Measurements from ENCODE around the gene FAM98B. TPM values are rescaled to one million over a fixed set of nuclear protein-coding genes. Genes with fewer than 3 reads are reported as not detected.

Gene FAM98B
- total RNA-seq, 6 experiments from 2014 or later, result 30.8 to 44.9 (median 40.1) TPM

GRCh38 chr15:38522922-38523321 lies 69.0 kb downstream of the FAM98B start:
- no peak overlapping the region for H3K27ac Mint-ChIP-seq
- DNase-seq, result no peak
- TF ChIP-seq, protein P1, sequence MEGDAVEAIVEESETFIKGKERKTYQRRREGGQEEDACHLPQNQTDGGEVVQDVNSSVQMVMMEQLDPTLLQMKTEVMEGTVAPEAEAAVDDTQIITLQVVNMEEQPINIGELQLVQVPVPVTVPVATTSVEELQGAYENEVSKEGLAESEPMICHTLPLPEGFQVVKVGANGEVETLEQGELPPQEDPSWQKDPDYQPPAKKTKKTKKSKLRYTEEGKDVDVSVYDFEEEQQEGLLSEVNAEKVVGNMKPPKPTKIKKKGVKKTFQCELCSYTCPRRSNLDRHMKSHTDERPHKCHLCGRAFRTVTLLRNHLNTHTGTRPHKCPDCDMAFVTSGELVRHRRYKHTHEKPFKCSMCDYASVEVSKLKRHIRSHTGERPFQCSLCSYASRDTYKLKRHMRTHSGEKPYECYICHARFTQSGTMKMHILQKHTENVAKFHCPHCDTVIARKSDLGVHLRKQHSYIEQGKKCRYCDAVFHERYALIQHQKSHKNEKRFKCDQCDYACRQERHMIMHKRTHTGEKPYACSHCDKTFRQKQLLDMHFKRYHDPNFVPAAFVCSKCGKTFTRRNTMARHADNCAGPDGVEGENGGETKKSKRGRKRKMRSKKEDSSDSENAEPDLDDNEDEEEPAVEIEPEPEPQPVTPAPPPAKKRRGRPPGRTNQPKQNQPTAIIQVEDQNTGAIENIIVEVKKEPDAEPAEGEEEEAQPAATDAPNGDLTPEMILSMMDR (IDR thresholded peaks at IDR 0.05), result no peak
- no peak overlapping the region for H3K4me3 Mint-ChIP-seq
- H3K27me3 Mint-ChIP-seq (ENCODE audit: insufficient read depth), result no peaks in the 10 kb centered on the region; the same call in 1 of the 2 replicates
- H3K4me1 Mint-ChIP-seq (ENCODE audit: low read depth), result peaks cover 48% of the 10 kb centered on the region
- H3K9me3 Mint-ChIP-seq, result no peaks in the 10 kb centered on the region
- H3K36me3 Mint-ChIP-seq (ENCODE audit: low read depth), result peaks cover 5% of the 10 kb centered on the region; the same call in 1 of the 2 replicates

- no peaks in the 10 kb centered on the region; the same call in 1 of the 2 replicates for H3K27me3 Mint-ChIP-seq (ENCODE audit: insufficient read depth)
- no peak for DNase-seq
- H3K9me3 Mint-ChIP-seq, result no peaks in the 10 kb centered on the region
- H3K27ac Mint-ChIP-seq, result peak overlapping the region; percentile 48; the same call in 1 of the 2 replicates
- TF ChIP-seq, protein P1 (IDR thresholded peaks at IDR 0.05), result no peak
- peaks cover 54% of the 10 kb centered on the region for H3K4me1 Mint-ChIP-seq (ENCODE audit: low read depth)
- H3K36me3 Mint-ChIP-seq (ENCODE audit: low read depth), result peaks cover 5% of the 10 kb centered on the region; the same call in 1 of the 2 replicates
- no peak overlapping the region for H3K4me3 Mint-ChIP-seq
Measured at GRCh38 chr15:38524156-38524555, 70.2 kb downstream of the FAM98B start.

GRCh38 chr15:38525489-38525888 lies 71.6 kb downstream of the FAM98B start:
- H3K4me3 Mint-ChIP-seq, result no peak overlapping the region

GRCh38 chr15:38526158-38526557 lies 72.2 kb downstream of the FAM98B start:
- no peak for DNase-seq
- no peak overlapping the region for H3K4me3 Mint-ChIP-seq
- H3K36me3 Mint-ChIP-seq (ENCODE audit: low read depth), result peaks cover 5% of the 10 kb centered on the region; the same call in 1 of the 2 replicates
- H3K27me3 Mint-ChIP-seq (ENCODE audit: insufficient read depth), result no peaks in the 10 kb centered on the region; the same call in 1 of the 2 replicates
- TF ChIP-seq, protein P1 (IDR thresholded peaks at IDR 0.05), result no peak
- peaks cover 61% of the 10 kb centered on the region for H3K4me1 Mint-ChIP-seq (ENCODE audit: low read depth)
- H3K27ac Mint-ChIP-seq, result no peak overlapping the region
- no peaks in the 10 kb centered on the region for H3K9me3 Mint-ChIP-seq

More at GRCh38 chr15:38525489-38525888, 71.6 kb downstream of the FAM98B start:
- DNase-seq, result no peak
- H3K27me3 Mint-ChIP-seq (ENCODE audit: insufficient read depth), result no peaks in the 10 kb centered on the region; the same call in 1 of the 2 replicates
- peaks cover 5% of the 10 kb centered on the region; the same call in 1 of the 2 replicates for H3K36me3 Mint-ChIP-seq (ENCODE audit: low read depth)
- TF ChIP-seq, protein P1 (IDR thresholded peaks at IDR 0.05), result no peak
- no peaks in the 10 kb centered on the region for H3K9me3 Mint-ChIP-seq
- peaks cover 56% of the 10 kb centered on the region for H3K4me1 Mint-ChIP-seq (ENCODE audit: low read depth)
- no peak overlapping the region for H3K27ac Mint-ChIP-seq

- Mint-ChIP-seq H3K9me3 (no peaks in the 10 kb centered on the region), H3K27ac (peak overlapping the region; percentile 34), H3K36me3 (ENCODE audit: low read depth) (peaks cover 5% of the 10 kb centered on the region; the same call in 1 of the 2 replicates), H3K27me3 (ENCODE audit: insufficient read depth) (no peaks in the 10 kb centered on the region; the same call in none of the 2 replicates), H3K4me1 (ENCODE audit: low read depth) (peaks cover 67% of the 10 kb centered on the region), H3K4me3 (peak overlapping the region; percentile 12)
- DNase-seq, result peak; percentile 80
- TF ChIP-seq, protein P1 (IDR thresholded peaks at IDR 0.05), result no peak
Measured at GRCh38 chr15:38528294-38528693, 74.4 kb downstream of the FAM98B start.

Measured in HFFc6 (cell line).